Breast epithelium (tissue), 4 donors: ENCODE measurements around the gene KCNJ6. TPM values are rescaled to one million over a fixed set of nuclear protein-coding genes. Genes with fewer than 3 reads are reported as not detected.

Experiments
- DNase-seq, 2 donors: peaks; one replicate each; pipeline ENCODE4 v3.0.0-alpha.2; 2019; ENCODE audit warnings: low spot score in 2 of 2
- H3K27ac ChIP-seq, 2 donors: fragments of 200-600 bp; sonication (generic) in 1 of 2; one replicate each; pipeline ENCODE4 v1.5.1; 2016 to 2019; ENCODE audit warnings: mild to moderate bottlenecking in 1 of 2
- H3K27me3 ChIP-seq, 2 donors: fragments of 200-600 bp; sonication (generic) in 1 of 2; one replicate each; pipeline versions ENCODE4 v1.5.1 to v1.6.0; 2017 to 2019; ENCODE audit warnings: control low read depth in 1 of 2, mild to moderate bottlenecking in 1 of 2
- H3K36me3 ChIP-seq: fragments of 200-600 bp; one replicate; pipeline ENCODE4 v1.5.1; 2019
- H3K4me1 ChIP-seq, 2 donors: fragments of 200-600 bp; sonication (generic); one replicate each; pipeline ENCODE4 v1.5.1; 2016 to 2019; ENCODE audit warnings: control low read depth in 1 of 2
- H3K4me3 ChIP-seq, 3 donors: fragments of 200-600 bp; sonication (generic); 1 replicate in 2 of 3; 2 replicates in 1 of 3; pipeline ENCODE4 v1.5.1; 2016 to 2019; ENCODE audit warnings: mild to moderate bottlenecking in 3 of 3, moderate library complexity in 2 of 3
- H3K9me3 ChIP-seq, 2 donors: fragments of 200-600 bp; sonication (generic) in 1 of 2; one replicate each; pipeline ENCODE4 v1.5.1; 2016 to 2019; ENCODE audit warnings: control low read depth in 1 of 2
- POLR2A ChIP-seq: fragments of 450-650 bp; IDR thresholded peaks from one replicate; pipeline ENCODE4 v1.6.1; 2016; ENCODE audit warnings: antibody characterized with exemption, mild to moderate bottlenecking, moderate library complexity
- POLR2AphosphoS5 ChIP-seq, 3 donors: sonication (generic); formaldehyde crosslinking; IDR thresholded peaks; one replicate each; pipeline ENCODE4 v1.6.1; 2017; ENCODE audit warnings: antibody characterized with exemption in 3 of 3
- intact Hi-C: fragments of 100-400 bp; cut with DNase I; formaldehyde crosslinking; loops from one replicate; pipeline ENCODE4 v1.15.1; 2023; ENCODE audit warnings: low total_unique reads
- total RNA-seq, 3 donors: library from RNA; depleted of rRNA; stranded (reverse); fragments of >200 nt; gene quantifications; one replicate each; pipeline ENCODE4 v1.1.0, GENCODE V29; 2016
- TF ChIP-seq, protein P1 (sequence below), 3 donors: fragments of 450-650 bp; IDR thresholded peaks; one replicate each; pipeline ENCODE4 v1.5.1; 2016 to 2017; ENCODE audit warnings: antibody characterized with exemption in 3 of 3, mild to moderate bottlenecking in 3 of 3, moderate library complexity in 3 of 3

The KCNJ6 gene
- total RNA-seq, 3 donors from 2014 or later: not detected

DNA sequence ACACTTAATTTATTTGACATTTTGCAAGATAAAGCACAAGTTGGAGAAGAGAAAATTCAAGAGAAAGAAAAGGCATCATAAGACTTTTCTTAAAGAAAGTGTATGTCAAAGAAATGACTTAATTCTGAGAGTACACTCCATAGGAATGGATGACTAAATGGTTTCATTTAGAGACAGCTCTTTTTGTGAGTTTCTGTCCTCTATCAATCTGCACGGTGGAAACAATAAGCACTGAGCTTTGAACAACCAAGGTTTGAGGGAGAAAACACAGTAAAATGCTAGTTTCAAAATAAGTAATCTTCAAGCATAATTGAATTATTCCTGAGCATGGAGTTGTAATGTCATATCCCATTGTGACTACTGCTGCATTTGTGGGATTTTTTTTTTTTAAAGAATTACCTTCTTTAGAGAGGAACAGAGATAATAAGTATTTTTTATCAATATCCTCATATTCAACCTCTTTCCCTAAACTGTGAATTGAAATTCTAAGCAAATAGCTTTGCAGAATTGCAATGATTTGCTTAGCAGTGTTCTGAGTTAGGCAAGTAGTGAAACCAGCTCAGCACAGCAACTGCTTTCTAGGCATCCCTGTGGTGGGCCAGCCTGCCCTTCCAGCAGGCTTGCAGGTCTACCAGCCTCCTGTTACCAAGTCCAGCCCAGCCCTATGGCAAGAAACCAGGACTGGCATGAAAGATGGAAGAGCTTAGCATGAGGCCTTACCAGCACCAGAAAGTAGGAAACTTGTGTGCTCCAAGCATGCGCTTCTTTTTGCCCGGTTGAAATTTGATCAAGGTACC, 38.2 kb downstream of the KCNJ6 start:
- intact Hi-C loops: no loop called here
- Histone ChIP-seq H3K4me3 (no peak overlapping the region), H3K4me1 (no peaks in the 10 kb centered on the region), H3K9me3 (no peaks in the 10 kb centered on the region), H3K27me3 (peaks cover 0 to 21% of the 10 kb centered on the region in 2 donors), H3K27ac (no peak overlapping the region), H3K36me3 (no peaks in the 10 kb centered on the region)
- TF ChIP-seq POLR2AphosphoS5 (IDR thresholded peaks at IDR 0.05) (no peak), POLR2A (no peak)
- TF ChIP-seq, protein P1, sequence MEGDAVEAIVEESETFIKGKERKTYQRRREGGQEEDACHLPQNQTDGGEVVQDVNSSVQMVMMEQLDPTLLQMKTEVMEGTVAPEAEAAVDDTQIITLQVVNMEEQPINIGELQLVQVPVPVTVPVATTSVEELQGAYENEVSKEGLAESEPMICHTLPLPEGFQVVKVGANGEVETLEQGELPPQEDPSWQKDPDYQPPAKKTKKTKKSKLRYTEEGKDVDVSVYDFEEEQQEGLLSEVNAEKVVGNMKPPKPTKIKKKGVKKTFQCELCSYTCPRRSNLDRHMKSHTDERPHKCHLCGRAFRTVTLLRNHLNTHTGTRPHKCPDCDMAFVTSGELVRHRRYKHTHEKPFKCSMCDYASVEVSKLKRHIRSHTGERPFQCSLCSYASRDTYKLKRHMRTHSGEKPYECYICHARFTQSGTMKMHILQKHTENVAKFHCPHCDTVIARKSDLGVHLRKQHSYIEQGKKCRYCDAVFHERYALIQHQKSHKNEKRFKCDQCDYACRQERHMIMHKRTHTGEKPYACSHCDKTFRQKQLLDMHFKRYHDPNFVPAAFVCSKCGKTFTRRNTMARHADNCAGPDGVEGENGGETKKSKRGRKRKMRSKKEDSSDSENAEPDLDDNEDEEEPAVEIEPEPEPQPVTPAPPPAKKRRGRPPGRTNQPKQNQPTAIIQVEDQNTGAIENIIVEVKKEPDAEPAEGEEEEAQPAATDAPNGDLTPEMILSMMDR (IDR thresholded peaks at IDR 0.05): no peak
- DNase-seq: no peak

GRCh38 chr21:37877171-37877570, 39.1 kb downstream of the KCNJ6 start:
- no peak for DNase-seq
- Histone ChIP-seq H3K9me3 (no peaks in the 10 kb centered on the region), H3K4me3 (no peak overlapping the region), H3K27me3 (peaks cover 0 to 27% of the 10 kb centered on the region in 2 donors), H3K36me3 (no peaks in the 10 kb centered on the region), H3K4me1 (no peaks in the 10 kb centered on the region), H3K27ac (no peak overlapping the region)
- intact Hi-C loops: no loop called here
- TF ChIP-seq, protein P1 (IDR thresholded peaks at IDR 0.05): no peak
- TF ChIP-seq POLR2AphosphoS5 (IDR thresholded peaks at IDR 0.05): no peak
- no peak for TF ChIP-seq POLR2A

GRCh38 chr21:37876561-37876960, 39.7 kb downstream of the KCNJ6 start:
- no peaks in the 10 kb centered on the region for H3K36me3 ChIP-seq
- H3K4me3 ChIP-seq: no peak overlapping the region
- H3K9me3 ChIP-seq: no peaks in the 10 kb centered on the region
- TF ChIP-seq POLR2AphosphoS5 (IDR thresholded peaks at IDR 0.05): no peak
- TF ChIP-seq POLR2A: no peak
- TF ChIP-seq, protein P1 (IDR thresholded peaks at IDR 0.05): no peak
- no peak overlapping the region for H3K27ac ChIP-seq
- peaks cover 0 to 29% of the 10 kb centered on the region in 2 donors for H3K27me3 ChIP-seq
- DNase-seq: no peak
- intact Hi-C loops: no loop called here
- H3K4me1 ChIP-seq: no peaks in the 10 kb centered on the region

GRCh38 chr21:37874904-37875780, 41.1 kb downstream of the KCNJ6 start:
- Histone ChIP-seq H3K36me3 (no peaks in the 10 kb centered on the region), H3K4me3 (no peak overlapping the region), H3K27ac (no peak overlapping the region), H3K9me3 (no peaks in the 10 kb centered on the region), H3K4me1 (no peaks in the 10 kb centered on the region), H3K27me3 (peaks cover 0 to 32% of the 10 kb centered on the region in 2 donors)
- no peak for DNase-seq
- intact Hi-C loops: loop anchor here (5.0 kb wide), 1 partner anchor 532 kb away; no protein-coding TSS in a partner anchor
- TF ChIP-seq POLR2A (no peak), POLR2AphosphoS5 (IDR thresholded peaks at IDR 0.05) (no peak)
- TF ChIP-seq, protein P1 (IDR thresholded peaks at IDR 0.05): no peak
